Epithelial cell of prostate (primary cell): ENCODE data around the gene PCNX1.

Experiments used
- DNase-seq: peaks from one replicate; pipeline ENCODE4 v3.0.0-alpha.2; 2011; ENCODE audit warnings: low read depth, low spot score
- H3K27ac ChIP-seq: fragments of 450-650 bp; 2 replicates; pipeline ENCODE4 v1.5.1; 2017; ENCODE audit warnings: mild to moderate bottlenecking

The PCNX1 gene

GRCh38 chr14:70947739-70948138 is 40.5 kb downstream of the PCNX1 start:
- no peak for DNase-seq
- no peak overlapping the region for H3K27ac ChIP-seq

GRCh38 chr14:70952485-70952884 is 45.2 kb downstream of the PCNX1 start:
- DNase-seq, result no peak
- H3K27ac ChIP-seq, result no peak overlapping the region

GRCh38 chr14:70954068-70954467 is 46.8 kb downstream of the PCNX1 start:
- no peak for DNase-seq
- H3K27ac ChIP-seq, result no peak overlapping the region

GRCh38 chr14:70955543-70956480 is 48.6 kb downstream of the PCNX1 start:
- H3K27ac ChIP-seq, result no peak overlapping the region
- no peak for DNase-seq

GRCh38 chr14:70956511-70956910 is 49.3 kb downstream of the PCNX1 start:
- DNase-seq, result no peak
- H3K27ac ChIP-seq, result no peak overlapping the region

- H3K27ac ChIP-seq, result no peak overlapping the region
- DNase-seq, result no peak
Measured at GRCh38 chr14:70957710-70958109, 50.5 kb downstream of the PCNX1 start.

- DNase-seq, result no peak
- no peak overlapping the region for H3K27ac ChIP-seq
Measured at GRCh38 chr14:70962935-70963334, 55.7 kb downstream of the PCNX1 start.

- DNase-seq, result no peak
- no peak overlapping the region for H3K27ac ChIP-seq
Measured at GRCh38 chr14:70964492-70964891, 57.2 kb downstream of the PCNX1 start.

GRCh38 chr14:70971560-70971959 is 64.3 kb downstream of the PCNX1 start:
- DNase-seq, result no peak
- no peak overlapping the region for H3K27ac ChIP-seq

GRCh38 chr14:70972107-70972976 is 65.1 kb downstream of the PCNX1 start:
- DNase-seq, result peak; percentile 22
- H3K27ac ChIP-seq, result no peak overlapping the region

GRCh38 chr14:70976591-70976990 is 69.3 kb downstream of the PCNX1 start:
- DNase-seq, result no peak
- no peak overlapping the region for H3K27ac ChIP-seq

GRCh38 chr14:70981000-70981952 is 74.0 kb downstream of the PCNX1 start:
- H3K27ac ChIP-seq, result no peak overlapping the region
- no peak for DNase-seq

GRCh38 chr14:70982200-70982599 is 74.9 kb downstream of the PCNX1 start:
- no peak overlapping the region for H3K27ac ChIP-seq
- no peak for DNase-seq

GRCh38 chr14:70987041-70987440 is 79.8 kb downstream of the PCNX1 start:
- DNase-seq, result no peak

GRCh38 chr14:70988452-70988851 is 81.2 kb downstream of the PCNX1 start:
- no peak overlapping the region for H3K27ac ChIP-seq

More at GRCh38 chr14:70987041-70987440, 79.8 kb downstream of the PCNX1 start:
- H3K27ac ChIP-seq, result no peak overlapping the region

GRCh38 chr14:70993931-70994330 is 86.7 kb downstream of the PCNX1 start:
- no peak overlapping the region for H3K27ac ChIP-seq
- DNase-seq, result no peak

More at GRCh38 chr14:70988452-70988851, 81.2 kb downstream of the PCNX1 start:
- DNase-seq, result no peak

GRCh38 chr14:70995211-70995610 is 88.0 kb downstream of the PCNX1 start:
- H3K27ac ChIP-seq, result no peak overlapping the region

GRCh38 chr14:70995671-70996070 is 88.4 kb downstream of the PCNX1 start:
- no peak overlapping the region for H3K27ac ChIP-seq

More at GRCh38 chr14:70995211-70995610, 88.0 kb downstream of the PCNX1 start:
- DNase-seq, result no peak

GRCh38 chr14:70999117-70999516 is 91.9 kb downstream of the PCNX1 start:
- no peak overlapping the region for H3K27ac ChIP-seq
- no peak for DNase-seq

More at GRCh38 chr14:70995671-70996070, 88.4 kb downstream of the PCNX1 start:
- no peak for DNase-seq

- no peak for DNase-seq
- H3K27ac ChIP-seq, result no peak overlapping the region
Measured at GRCh38 chr14:71000091-71000490, 92.8 kb downstream of the PCNX1 start.
